Trophoblast cell (in vitro differentiated cells and primary cell): ENCODE results near the gene LMBR1.

ENCODE experiments used
- DNase-seq, 2 donors: peaks; one replicate each; pipeline ENCODE4 v3.0.0-alpha.2; 2016
- H2AFZ ChIP-seq: 2 replicates; pipeline ENCODE4 v1.6.1; 2013; ENCODE audit warnings: low read length, moderate library complexity, mild to moderate bottlenecking; ENCODE audit not compliant: insufficient read depth, poor library complexity
- H2AK5ac ChIP-seq: 2 replicates; pipeline ENCODE4 v1.6.1; 2013; ENCODE audit warnings: mild to moderate bottlenecking, low read length
- H2BK120ac ChIP-seq: 2 replicates; pipeline ENCODE4 v1.6.1; 2013; ENCODE audit warnings: low read length, mild to moderate bottlenecking, moderate library complexity; ENCODE audit not compliant: insufficient read depth, poor library complexity
- H2BK12ac ChIP-seq: 2 replicates; pipeline ENCODE4 v1.6.1; 2013; ENCODE audit warnings: mild to moderate bottlenecking, low read length, moderate library complexity
- H2BK5ac ChIP-seq: 2 replicates; pipeline ENCODE4 v1.6.1; 2013; ENCODE audit warnings: low read length, low read depth, moderate library complexity, mild to moderate bottlenecking; ENCODE audit not compliant: poor library complexity
- H3K14ac ChIP-seq: 2 replicates; pipeline ENCODE4 v1.6.1; 2013; ENCODE audit warnings: mild to moderate bottlenecking, low read length
- H3K18ac ChIP-seq: 2 replicates; pipeline ENCODE4 v1.6.1; 2013; ENCODE audit warnings: mild to moderate bottlenecking, low read length
- H3K23ac ChIP-seq: 2 replicates; pipeline ENCODE4 v1.6.1; 2013; ENCODE audit warnings: low read length
- H3K27ac ChIP-seq: 2 replicates; pipeline ENCODE4 v1.5.1; 2013; ENCODE audit warnings: low read depth, mild to moderate bottlenecking, inconsistent platforms, low read length, moderate library complexity
- H3K27me3 ChIP-seq: 2 replicates; pipeline ENCODE4 v1.6.1; 2013; ENCODE audit warnings: inconsistent platforms, mild to moderate bottlenecking, low read length, moderate library complexity; ENCODE audit not compliant: insufficient read depth
- H3K36me3 ChIP-seq, 2 experiments: 1 replicate in 1 of 2; 2 replicates in 1 of 2; pipeline ENCODE4 v1.6.1; 2013; ENCODE audit warnings: low read length in 2 of 2, mild to moderate bottlenecking in 2 of 2, moderate library complexity in 1 of 2; ENCODE audit not compliant: insufficient read depth in 2 of 2, control insufficient read depth in 1 of 2
- H3K4ac ChIP-seq: 2 replicates; pipeline ENCODE4 v1.6.1; 2013; ENCODE audit warnings: low read depth, mild to moderate bottlenecking, low read length, moderate library complexity
- H3K4me1 ChIP-seq, 2 experiments: 1 replicate in 1 of 2; 2 replicates in 1 of 2; pipeline ENCODE4 v1.6.1; 2013; ENCODE audit warnings: low read length in 2 of 2, mild to moderate bottlenecking in 2 of 2, moderate library complexity in 1 of 2; ENCODE audit not compliant: insufficient read depth in 2 of 2, control insufficient read depth in 1 of 2
- H3K4me2 ChIP-seq: 2 replicates; pipeline ENCODE4 v1.6.1; 2013; ENCODE audit warnings: inconsistent platforms, mild to moderate bottlenecking, low read length, moderate library complexity
- H3K4me3 ChIP-seq: 2 replicates; pipeline ENCODE4 v1.5.1; 2013; ENCODE audit warnings: mild to moderate bottlenecking, low read depth, low read length, inconsistent platforms
- H3K79me1 ChIP-seq: one replicate; pipeline ENCODE4 v1.6.1; 2013; ENCODE audit warnings: low read length
- H3K79me2 ChIP-seq: 2 replicates; pipeline ENCODE4 v1.6.1; 2013; ENCODE audit warnings: low read length, mild to moderate bottlenecking; ENCODE audit not compliant: control insufficient read depth, insufficient read depth, poor library complexity
- H3K9ac ChIP-seq: 2 replicates; pipeline ENCODE4 v1.6.1; 2013; ENCODE audit warnings: mild to moderate bottlenecking, low read length
- H3K9me3 ChIP-seq: 2 replicates; pipeline ENCODE4 v1.6.1; 2013; ENCODE audit warnings: low read depth, mild to moderate bottlenecking, control low read depth, inconsistent platforms, low read length; ENCODE audit not compliant: insufficient read depth
- H4K12ac ChIP-seq: 2 replicates; pipeline ENCODE4 v1.6.1; 2013; ENCODE audit warnings: low read depth, mild to moderate bottlenecking, low read length, moderate library complexity
- H4K8ac ChIP-seq: 2 replicates; pipeline ENCODE4 v1.6.1; 2013; ENCODE audit warnings: low read depth, mild to moderate bottlenecking, low read length, moderate library complexity
- H4K91ac ChIP-seq: one replicate; pipeline ENCODE4 v1.6.1; 2013; ENCODE audit warnings: low read depth, mild to moderate bottlenecking, low read length, moderate library complexity
- WGBS: extraction: QIAGEN DNeasy Blood & Tissue Kit; methylation state at CpG from one replicate; pipeline ENCODE4 v1.1.7; 2013; ENCODE audit warnings: missing lambda C conversion rate; ENCODE audit not compliant: insufficient read length, insufficient coverage; ENCODE audit errors: extremely low coverage; 5-methylcytosine and 5-hydroxymethylcytosine counted together

The LMBR1 gene

GRCh38 chr7:156889089-156889488 lies 3.9 kb downstream of the LMBR1 start:
- H2BK5ac ChIP-seq: no peak overlapping the region
- H3K79me1 ChIP-seq: peaks cover 10% of the 10 kb centered on the region
- H3K4me3 ChIP-seq: no peak overlapping the region
- no peak overlapping the region for H2AFZ ChIP-seq
- no peak overlapping the region for H3K9ac ChIP-seq
- H3K36me3 ChIP-seq: no peaks in the 10 kb centered on the region
- H3K4ac ChIP-seq: no peak overlapping the region
- no peak overlapping the region for H3K23ac ChIP-seq
- H3K9me3 ChIP-seq: no peaks in the 10 kb centered on the region
- no peak overlapping the region for H2AK5ac ChIP-seq
- no peak overlapping the region for H3K18ac ChIP-seq
- H4K12ac ChIP-seq: no peak overlapping the region
- H4K8ac ChIP-seq: no peak overlapping the region
- H3K27ac ChIP-seq: no peak overlapping the region
- peaks cover 6% of the 10 kb centered on the region for H3K79me2 ChIP-seq
- peak in 1 of 2 donors; percentile 52 for DNase-seq
- H3K4me1 ChIP-seq: peaks cover 5 to 7% of the 10 kb centered on the region in 2 experiments
- H4K91ac ChIP-seq: no peak overlapping the region
- WGBS: no CpG with 5 or more reads among the region's 1 CpG
- H3K27me3 ChIP-seq: no peaks in the 10 kb centered on the region
- H3K14ac ChIP-seq: no peak overlapping the region
- no peak overlapping the region for H2BK120ac ChIP-seq
- H3K4me2 ChIP-seq: no peak overlapping the region
- no peak overlapping the region for H2BK12ac ChIP-seq

- no peak overlapping the region for H3K4me3 ChIP-seq
- H2AFZ ChIP-seq: no peak overlapping the region
- H3K27ac ChIP-seq: no peak overlapping the region
- no peak overlapping the region for H3K9ac ChIP-seq
- no peaks in the 10 kb centered on the region for H3K36me3 ChIP-seq
- peaks cover 1% of the 10 kb centered on the region for H3K79me2 ChIP-seq
- H3K4ac ChIP-seq: peak overlapping the region; percentile 57
- H4K91ac ChIP-seq: no peak overlapping the region
- no peak overlapping the region for H2BK12ac ChIP-seq
- peak; percentile 87 to 91 for DNase-seq
- no peaks in the 10 kb centered on the region for H3K27me3 ChIP-seq
- H3K79me1 ChIP-seq: no peaks in the 10 kb centered on the region
- no peak overlapping the region for H3K23ac ChIP-seq
- no peak overlapping the region for H2BK5ac ChIP-seq
- H3K4me2 ChIP-seq: no peak overlapping the region
- H2AK5ac ChIP-seq: no peak overlapping the region
- H4K12ac ChIP-seq: no peak overlapping the region
- no peaks in the 10 kb centered on the region for H3K9me3 ChIP-seq
- H3K14ac ChIP-seq: no peak overlapping the region
- no peak overlapping the region for H3K18ac ChIP-seq
- no CpG with 5 or more reads among the region's 6 CpGs for WGBS
- H2BK120ac ChIP-seq: no peak overlapping the region
- no peak overlapping the region for H4K8ac ChIP-seq
- peaks cover 4 to 5% of the 10 kb centered on the region in 2 experiments for H3K4me1 ChIP-seq
Measured at GRCh38 chr7:156886020-156886795, 6.8 kb downstream of the LMBR1 start.

GRCh38 chr7:156881679-156882078 lies 11.3 kb downstream of the LMBR1 start:
- WGBS: no CpG with 5 or more reads among the region's 3 CpGs
- no peak overlapping the region for H3K4me2 ChIP-seq

GRCh38 chr7:156875766-156876165 lies 17.2 kb downstream of the LMBR1 start:
- Histone ChIP-seq H2AK5ac (no peak overlapping the region), H3K79me1 (no peaks in the 10 kb centered on the region), H2BK12ac (no peak overlapping the region), H3K14ac (no peak overlapping the region), H2BK120ac (no peak overlapping the region), H3K27ac (no peak overlapping the region), H4K91ac (no peak overlapping the region), H3K18ac (no peak overlapping the region), H3K79me2 (peaks cover 3% of the 10 kb centered on the region), H3K4me1 (no peaks in the 10 kb centered on the region), H4K12ac (no peak overlapping the region), H3K23ac (no peak overlapping the region), H3K4me2 (no peak overlapping the region), H3K9me3 (no peaks in the 10 kb centered on the region), H4K8ac (no peak overlapping the region), H3K4ac (no peak overlapping the region), H3K9ac (no peak overlapping the region), H2BK5ac (no peak overlapping the region), H3K27me3 (no peaks in the 10 kb centered on the region), H3K36me3 (peaks cover 4 to 6% of the 10 kb centered on the region in 2 experiments), H2AFZ (no peak overlapping the region), H3K4me3 (no peak overlapping the region)
- no peak for DNase-seq
- no CpG with 5 or more reads among the region's 2 CpGs for WGBS

More at GRCh38 chr7:156881679-156882078, 11.3 kb downstream of the LMBR1 start:
- H3K9me3 ChIP-seq: no peaks in the 10 kb centered on the region
- H3K27ac ChIP-seq: no peak overlapping the region
- DNase-seq: no peak
- no peak overlapping the region for H3K4ac ChIP-seq
- H3K36me3 ChIP-seq: no peaks in the 10 kb centered on the region
- no peak overlapping the region for H2AK5ac ChIP-seq
- H3K9ac ChIP-seq: no peak overlapping the region
- no peak overlapping the region for H2BK120ac ChIP-seq
- no peak overlapping the region for H2BK5ac ChIP-seq
- H3K79me2 ChIP-seq: peaks cover 1% of the 10 kb centered on the region
- no peak overlapping the region for H4K8ac ChIP-seq
- H4K91ac ChIP-seq: no peak overlapping the region
- no peaks in the 10 kb centered on the region for H3K79me1 ChIP-seq
- no peak overlapping the region for H4K12ac ChIP-seq
- no peak overlapping the region for H2BK12ac ChIP-seq
- H3K4me1 ChIP-seq: peaks cover 4 to 5% of the 10 kb centered on the region in 2 experiments
- no peak overlapping the region for H3K23ac ChIP-seq
- no peaks in the 10 kb centered on the region for H3K27me3 ChIP-seq
- no peak overlapping the region for H3K18ac ChIP-seq
- H3K4me3 ChIP-seq: no peak overlapping the region
- no peak overlapping the region for H2AFZ ChIP-seq
- H3K14ac ChIP-seq: no peak overlapping the region
